B cell (primary cell): ENCODE results near the gene TMEM156. TPM values are rescaled to one million over a fixed set of nuclear protein-coding genes. Genes with fewer than 3 reads are reported as not detected.
"Not testable (repeated sequence)": the region's sequence is repeated elsewhere in the genome, so short reads cannot be mapped to it uniquely, and the experiment has no call there.

Source experiments
- ATAC-seq: fragments of 200-7000 bp; cut with Tn5 transposase; one replicate; pipeline ENCODE4 v1.10.0; 2021; ENCODE audit warnings: low read depth, mild to moderate bottlenecking, moderate number of reproducible peaks, moderate library complexity
- CTCF ChIA-PET: fragments of 350-600 bp; sonication (Branson Sonifier 250); formaldehyde crosslinking; loops from one replicate; lab custom pipeline; 2021; ENCODE audit warnings: antibody characterized with exemption, inconsistent platforms; lab: Charles Lee
- POLR2A ChIA-PET: fragments of 350-600 bp; sonication (Branson Sonifier 250); formaldehyde crosslinking; loops from one replicate; lab custom pipeline; 2021; ENCODE audit warnings: antibody characterized with exemption; lab: Charles Lee
- DNase-seq: peaks from one replicate; pipeline ENCODE4 v3.0.0; 2013
- H2AFZ ChIP-seq: 2 replicates; pipeline ENCODE4 v1.6.1; 2012; ENCODE audit warnings: mild to moderate bottlenecking, low read depth, low read length; ENCODE audit not compliant: insufficient read depth, poor library complexity, severe bottlenecking
- H3K27ac ChIP-seq, 2 donors: 1 replicate in 1 of 2; 2 replicates in 1 of 2; pipeline ENCODE4 v1.5.1; 2012 to 2013; ENCODE audit warnings: low read length in 2 of 2, mild to moderate bottlenecking in 2 of 2, moderate library complexity in 1 of 2
- H3K27me3 ChIP-seq, 4 experiments: fragments of 200-600 bp in 1 of 4; sonication (generic) in 1 of 4; replicated peaks in 1 of 4; 1 replicate in 2 of 4; 2 replicates in 2 of 4; pipeline versions ENCODE4 v1.6.1 to v1.7.0; 2013 to 2016; ENCODE audit warnings: low read length in 3 of 4, mild to moderate bottlenecking in 2 of 4, mixed read lengths in 1 of 4, moderate library complexity in 1 of 4; ENCODE audit not compliant: insufficient read depth in 4 of 4, control insufficient read depth in 3 of 4; ENCODE audit errors: control extremely low read depth in 1 of 4
- H3K36me3 ChIP-seq, 2 experiments: replicated peaks in 1 of 2; 1 replicate in 1 of 2; 2 replicates in 1 of 2; pipeline versions ENCODE4 v1.6.1 to v1.7.1; 2013; ENCODE audit warnings: low read length in 1 of 2; ENCODE audit not compliant: insufficient read depth in 2 of 2, control insufficient read depth in 1 of 2; ENCODE audit errors: control extremely low read depth in 1 of 2, extremely low read depth in 1 of 2
- H3K4me1 ChIP-seq, 2 donors: fragments of 200-600 bp in 1 of 2; sonication (generic) in 1 of 2; 1 replicate in 1 of 2; 2 replicates in 1 of 2; pipeline versions ENCODE4 v1.5.1 to v1.6.1; 2013 to 2017; ENCODE audit warnings: low read length in 2 of 2; ENCODE audit not compliant: control insufficient read depth in 2 of 2, insufficient read depth in 2 of 2
- H3K4me2 ChIP-seq: replicated peaks from 2 replicates; pipeline ENCODE3; 2012; ENCODE audit warnings: mild to moderate bottlenecking, low read depth, low read length; ENCODE audit not compliant: poor library complexity, severe bottlenecking
- H3K4me3 ChIP-seq, 5 experiments: fragments of 200-600 bp in 1 of 5; sonication (generic) in 1 of 5; 1 replicate in 3 of 5; 2 replicates in 2 of 5; pipeline versions ENCODE4 v1.5.1 to v1.7.0; 2011 to 2016; ENCODE audit warnings: low read length in 4 of 5, mild to moderate bottlenecking in 4 of 5, low read depth in 2 of 5, control low read depth in 1 of 5, moderate library complexity in 1 of 5; ENCODE audit not compliant: insufficient read depth in 1 of 5; ENCODE audit errors: control extremely low read depth in 1 of 5, extremely low read depth in 1 of 5
- H3K79me2 ChIP-seq: fragments of 200-600 bp; sonication (generic); one replicate; pipeline ENCODE4 v1.6.0; 2016; ENCODE audit warnings: low read length; ENCODE audit not compliant: control insufficient read depth, insufficient read depth
- H3K9ac ChIP-seq: fragments of 200-600 bp; sonication (generic); 2 replicates; pipeline ENCODE4 v1.6.1; 2017; ENCODE audit warnings: mild to moderate bottlenecking, low read length, moderate library complexity
- H3K9me3 ChIP-seq, 3 donors: one replicate each; pipeline versions ENCODE4 v1.6.1 to v1.7.1; 2013; ENCODE audit warnings: low read length in 2 of 3; ENCODE audit not compliant: control insufficient read depth in 2 of 3, insufficient read depth in 1 of 3; ENCODE audit errors: control extremely low read depth in 1 of 3
- H4K20me1 ChIP-seq: 2 replicates; pipeline ENCODE4 v1.6.0; 2012; ENCODE audit warnings: mild to moderate bottlenecking, low read length; ENCODE audit not compliant: insufficient read depth, control insufficient read depth, poor library complexity, severe bottlenecking
- H3K27ac Mint-ChIP-seq: one replicate; pipeline ENCODE4 v1.8.0; 2021; ENCODE audit warnings: mixed read lengths
- H3K27me3 Mint-ChIP-seq: one replicate; pipeline ENCODE4 v1.8.0; 2021; ENCODE audit warnings: mixed read lengths
- H3K4me1 Mint-ChIP-seq: one replicate; pipeline ENCODE4 v1.8.0; 2021; ENCODE audit warnings: mixed read lengths
- H3K4me3 Mint-ChIP-seq: one replicate; pipeline ENCODE4 v1.8.0; 2021; ENCODE audit warnings: mixed read lengths
- H3K9me3 Mint-ChIP-seq: one replicate; pipeline ENCODE4 v1.8.0; 2022; ENCODE audit warnings: mixed read lengths; ENCODE audit not compliant: insufficient read depth
- CTCF ChIP-seq: fragments of 200-600 bp; IDR thresholded peaks from one replicate; pipeline ENCODE4 v1.8.0; 2022; ENCODE audit warnings: antibody characterized with exemption, mild to moderate bottlenecking
- EZH2 ChIP-seq: IDR thresholded peaks from 2 replicates; pipeline ENCODE4 v1.6.1; 2012; ENCODE audit warnings: borderline replicate concordance, low read depth, mild to moderate bottlenecking, moderate library complexity, low read length; ENCODE audit not compliant: insufficient read depth, poor library complexity, severe bottlenecking
- WGBS: methylation state at CpG from one replicate; pipeline ENCODE4 v1.1.5; 2013; ENCODE audit warnings: missing lambda C conversion rate; ENCODE audit not compliant: insufficient coverage; 5-methylcytosine and 5-hydroxymethylcytosine counted together
- intact Hi-C: fragments of 100-400 bp; cut with micrococcal nuclease; formaldehyde crosslinking; loops from one replicate; pipeline ENCODE4 v1.10.0; 2022
- polyA plus RNA-seq: library from polyadenylated mRNA; depleted of rRNA; stranded (reverse); fragments of >200 nt; gene quantifications from 2 replicates; pipeline ENCODE4 v1.2.3, GENCODE V29; 2012
- total RNA-seq, 2 donors: library from RNA; stranded (reverse); fragments of 120-200 nt in 1 of 2; gene quantifications; 1 replicate in 1 of 2; 2 replicates in 1 of 2; pipeline versions ENCODE4 v1.2.3 to v1.2.4, GENCODE V29; 2013 to 2022

The TMEM156 gene
- total and polyA plus RNA-seq, 2 donors (not counting 1 experiment from before 2014, with no cell fraction given), result 58.4 to 59.9 TPM

- no peak overlapping the region for H3K9ac ChIP-seq
- H2AFZ ChIP-seq, result no peak overlapping the region
- intact Hi-C loops, result no loop called here
- no peaks in the 10 kb centered on the region for H3K27me3 ChIP-seq
- ChIA-PET POLR2A (interaction anchor here (0.5 kb wide), 1 partner anchor 97 kb away, joined by 4 read pairs; no protein-coding TSS in a partner anchor), CTCF (no interaction called here)
- Mint-ChIP-seq H3K27me3 (no peaks in the 10 kb centered on the region), H3K27ac (no peak overlapping the region), H3K4me1 (peaks cover 6% of the 10 kb centered on the region), H3K4me3 (no peak overlapping the region), H3K9me3 (no peaks in the 10 kb centered on the region)
- DNase-seq (no peak), ATAC-seq (no peak)
- no peaks in the 10 kb centered on the region for H3K9me3 ChIP-seq
- H3K4me2 ChIP-seq, result no peak overlapping the region
- no peak overlapping the region for H3K27ac ChIP-seq
- WGBS, result 100% methylated on average over 7 of the region's 9 CpGs
- no peaks in the 10 kb centered on the region for H4K20me1 ChIP-seq
- no peaks in the 10 kb centered on the region for H3K36me3 ChIP-seq
- no peak overlapping the region for H3K4me3 ChIP-seq
- no peaks in the 10 kb centered on the region for H3K79me2 ChIP-seq
- peaks cover 2 to 5% of the 10 kb centered on the region in 2 donors for H3K4me1 ChIP-seq
- TF ChIP-seq CTCF (no peak), EZH2 (no peak)
Measured at GRCh38 chr4:38944440-38944839, 87.8 kb downstream of the TMEM156 start.

GRCh38 chr4:38943343-38943742 is 88.9 kb downstream of the TMEM156 start:
- CTCF ChIA-PET, result no interaction called here
- no peaks in the 10 kb centered on the region for H3K9me3 ChIP-seq
- H3K27ac ChIP-seq, result no peak overlapping the region
- H3K79me2 ChIP-seq, result no peaks in the 10 kb centered on the region
- H3K4me1 ChIP-seq, result peaks cover 2 to 5% of the 10 kb centered on the region in 2 donors
- no peak overlapping the region for H3K4me3 ChIP-seq
- no peak for DNase-seq
- WGBS, result 100% methylated on average over 3 of the region's 4 CpGs
- no peaks in the 10 kb centered on the region for H3K27me3 ChIP-seq
- no peak overlapping the region for H3K4me2 ChIP-seq
- no peak overlapping the region for H3K4me3 Mint-ChIP-seq
- H3K36me3 ChIP-seq, result no peaks in the 10 kb centered on the region
- no peak overlapping the region for H3K27ac Mint-ChIP-seq
- no peaks in the 10 kb centered on the region for H3K27me3 Mint-ChIP-seq
- H3K9me3 Mint-ChIP-seq, result no peaks in the 10 kb centered on the region
- ATAC-seq, result no peak
- peaks cover 6% of the 10 kb centered on the region for H3K4me1 Mint-ChIP-seq
- intact Hi-C loops, result no loop called here
- H4K20me1 ChIP-seq, result no peaks in the 10 kb centered on the region
- POLR2A ChIA-PET, result no interaction called here
- TF ChIP-seq CTCF (no peak), EZH2 (no peak)
- H3K9ac ChIP-seq, result no peak overlapping the region
- H2AFZ ChIP-seq, result no peak overlapping the region

- H3K79me2 ChIP-seq, intact Hi-C loops, POLR2A ChIA-PET: not testable (repeated sequence)
Measured at GRCh38 chr4:38941906-38942305, 90.3 kb downstream of the TMEM156 start.

More at GRCh38 chr4:38941906-38942305, 90.3 kb downstream of the TMEM156 start:
- H3K27me3 Mint-ChIP-seq, H3K27ac Mint-ChIP-seq, H3K4me3 ChIP-seq, H3K4me2 ChIP-seq, H3K9me3 ChIP-seq, H3K9ac ChIP-seq, H3K4me1 Mint-ChIP-seq, H3K4me1 ChIP-seq, H3K27me3 ChIP-seq, H3K36me3 ChIP-seq, H3K9me3 Mint-ChIP-seq, H4K20me1 ChIP-seq, H3K27ac ChIP-seq, DNase-seq, ATAC-seq, H2AFZ ChIP-seq, H3K4me3 Mint-ChIP-seq: not testable (repeated sequence)
- 43% methylated on average over 1 of the region's 3 CpGs for WGBS
- CTCF ChIA-PET, result interaction anchor here (1.5 kb wide), 1 partner anchor 39 kb away, joined by 3 read pairs; no protein-coding TSS in a partner anchor
